Activated T-helper 2 cell treated with anti-CD3 and anti-CD28 coated beads, Interferon-gamma antibody, Interleukin-2, Interleukin-4, amounts not matched to agents 10 μg/mL and 5 μg/mL and 100 μg/mL, durations not matched to agents 14 hours and 24 hours and 36 hours (primary cell): ENCODE results near the gene LIPM. TPM values are rescaled to one million over a fixed set of nuclear protein-coding genes. Genes with fewer than 3 reads are reported as not detected.

Experiments
- DNase-seq: peaks from one replicate; pipeline ENCODE4 v3.0.0; 2021; ENCODE audit warnings: low spot score
- H3K27ac Mint-ChIP-seq: one replicate; pipeline ENCODE4 v1.8.0; 2021; ENCODE audit warnings: mixed read lengths
- H3K27me3 Mint-ChIP-seq: one replicate; pipeline ENCODE4 v1.8.0; 2021; ENCODE audit warnings: low read depth, mixed read lengths
- H3K36me3 Mint-ChIP-seq: one replicate; pipeline ENCODE4 v1.8.0; 2021; ENCODE audit warnings: low read depth, mixed read lengths
- H3K4me1 Mint-ChIP-seq: one replicate; pipeline ENCODE4 v1.8.0; 2021; ENCODE audit warnings: low read depth, mixed read lengths
- H3K4me3 Mint-ChIP-seq: one replicate; pipeline ENCODE4 v1.8.0; 2021; ENCODE audit warnings: low read depth, mild to moderate bottlenecking, moderate library complexity, mixed read lengths
- H3K9me3 Mint-ChIP-seq: one replicate; pipeline ENCODE4 v1.8.0; 2021; ENCODE audit warnings: mixed read lengths
- intact Hi-C: fragments of 100-400 bp; cut with micrococcal nuclease; formaldehyde crosslinking; loops from one replicate; pipeline ENCODE4 v1.15.1; 2023
- total RNA-seq: library from RNA; stranded (reverse); gene quantifications from 2 replicates; pipeline ENCODE4 v1.2.3, GENCODE V29; 2022

LIPM gene
- not detected in 2 replicates for total RNA-seq

GRCh38 chr10:88802523-88803285 lies at the start of gene LIPM:
TSS of gene LIPM (plus strand) at chr10:88802730. CDS start at chr10:88802897, 167 bp downstream.
- intact Hi-C loops, result loop anchor here (10.0 kb wide), 1 partner anchor 238 kb away; no protein-coding TSS in a partner anchor

GRCh38 chr10:88754287-88754686 lies 48.2 kb upstream of the LIPM start:
- H3K4me1 Mint-ChIP-seq, result peaks cover 6% of the 10 kb centered on the region
- H3K27ac Mint-ChIP-seq, result no peak overlapping the region
- no peak overlapping the region for H3K4me3 Mint-ChIP-seq
- peaks cover 43% of the 10 kb centered on the region for H3K27me3 Mint-ChIP-seq
- DNase-seq, result no peak
- H3K9me3 Mint-ChIP-seq, result no peaks in the 10 kb centered on the region
- H3K36me3 Mint-ChIP-seq, result no peaks in the 10 kb centered on the region
- intact Hi-C loops, result loop anchor here (2.0 kb wide), 1 partner anchor 47 kb away; no protein-coding TSS in a partner anchor

More at GRCh38 chr10:88802523-88803285, at the start of gene LIPM:
- peaks cover 27% of the 10 kb centered on the region for H3K27me3 Mint-ChIP-seq
- DNase-seq, result no peak
- H3K4me1 Mint-ChIP-seq, result peaks cover 31% of the 10 kb centered on the region
- no peak within 1 kb of the TSS for H3K4me3 Mint-ChIP-seq
- H3K36me3 Mint-ChIP-seq, result no peaks in the 10 kb centered on the region
- H3K27ac Mint-ChIP-seq, result no peak within 1 kb of the TSS
- no peaks in the 10 kb centered on the region for H3K9me3 Mint-ChIP-seq

GRCh38 chr10:88755753-88756152 lies 46.8 kb upstream of the LIPM start:
- Mint-ChIP-seq H3K27ac (no peak overlapping the region), H3K27me3 (peaks cover 43% of the 10 kb centered on the region), H3K4me1 (peaks cover 10% of the 10 kb centered on the region), H3K9me3 (no peaks in the 10 kb centered on the region), H3K36me3 (no peaks in the 10 kb centered on the region), H3K4me3 (no peak overlapping the region)
- intact Hi-C loops, result loop anchor here (1.0 to 5.0 kb wide), 3 partner anchors 37 to 48 kb away; no protein-coding TSS in a partner anchor
- no peak for DNase-seq

GRCh38 chr10:88756660-88757059 lies 45.9 kb upstream of the LIPM start:
- H3K27ac Mint-ChIP-seq, result no peak overlapping the region
- intact Hi-C loops, result loop anchor here (5.0 kb wide), 1 partner anchor 36 kb away; no protein-coding TSS in a partner anchor
- peaks cover 39% of the 10 kb centered on the region for H3K27me3 Mint-ChIP-seq
- no peaks in the 10 kb centered on the region for H3K36me3 Mint-ChIP-seq
- H3K4me1 Mint-ChIP-seq, result peaks cover 10% of the 10 kb centered on the region
- no peak overlapping the region for H3K4me3 Mint-ChIP-seq
- DNase-seq, result no peak
- no peaks in the 10 kb centered on the region for H3K9me3 Mint-ChIP-seq

- intact Hi-C loops, result loop anchor here (5.0 kb wide), 1 partner anchor 33 kb away; no protein-coding TSS in a partner anchor
- DNase-seq, result no peak
- H3K4me1 Mint-ChIP-seq, result peaks cover 19% of the 10 kb centered on the region
- H3K27me3 Mint-ChIP-seq, result peaks cover 37% of the 10 kb centered on the region
- H3K4me3 Mint-ChIP-seq, result no peak within 1 kb of the TSS
- H3K36me3 Mint-ChIP-seq, result no peaks in the 10 kb centered on the region
- no peaks in the 10 kb centered on the region for H3K9me3 Mint-ChIP-seq
- no peak within 1 kb of the TSS for H3K27ac Mint-ChIP-seq
Measured at GRCh38 chr10:88759366-88760101, 43.0 kb upstream of the LIPM start, which contains the start of gene LIPN. TSS of gene LIPN (plus strand) at chr10:88760020. CDS start at chr10:88761406, 1,386 bp downstream.

- peaks cover 45% of the 10 kb centered on the region for H3K27me3 Mint-ChIP-seq
- no peak for DNase-seq
- intact Hi-C loops, result no loop called here
- no peaks in the 10 kb centered on the region for H3K9me3 Mint-ChIP-seq
- no peak overlapping the region for H3K4me3 Mint-ChIP-seq
- H3K4me1 Mint-ChIP-seq, result peaks cover 14% of the 10 kb centered on the region
- H3K27ac Mint-ChIP-seq, result no peak overlapping the region
- H3K36me3 Mint-ChIP-seq, result no peaks in the 10 kb centered on the region
Measured at GRCh38 chr10:88762906-88763305, 39.6 kb upstream of the LIPM start.

GRCh38 chr10:88763441-88763840 lies 39.1 kb upstream of the LIPM start:
- intact Hi-C loops, result no loop called here
- H3K9me3 Mint-ChIP-seq, result no peaks in the 10 kb centered on the region
- no peak overlapping the region for H3K27ac Mint-ChIP-seq
- H3K4me1 Mint-ChIP-seq, result peaks cover 14% of the 10 kb centered on the region
- no peak for DNase-seq
- H3K36me3 Mint-ChIP-seq, result no peaks in the 10 kb centered on the region
- H3K27me3 Mint-ChIP-seq, result peaks cover 51% of the 10 kb centered on the region
- no peak overlapping the region for H3K4me3 Mint-ChIP-seq

GRCh38 chr10:88764110-88764509 lies 38.4 kb upstream of the LIPM start:
- no peaks in the 10 kb centered on the region for H3K36me3 Mint-ChIP-seq
- no peak overlapping the region for H3K27ac Mint-ChIP-seq
- no peak overlapping the region for H3K4me3 Mint-ChIP-seq
- H3K9me3 Mint-ChIP-seq, result no peaks in the 10 kb centered on the region
- intact Hi-C loops, result no loop called here
- no peak for DNase-seq
- peaks cover 14% of the 10 kb centered on the region for H3K4me1 Mint-ChIP-seq
- peaks cover 53% of the 10 kb centered on the region for H3K27me3 Mint-ChIP-seq

- DNase-seq, result no peak
- Mint-ChIP-seq H3K36me3 (no peaks in the 10 kb centered on the region), H3K9me3 (no peaks in the 10 kb centered on the region), H3K27ac (no peak overlapping the region), H3K4me3 (no peak overlapping the region), H3K27me3 (peaks cover 56% of the 10 kb centered on the region), H3K4me1 (peaks cover 10% of the 10 kb centered on the region)
- intact Hi-C loops, result no loop called here
Measured at GRCh38 chr10:88765816-88766215, 36.7 kb upstream of the LIPM start.

- Mint-ChIP-seq H3K27ac (no peak overlapping the region), H3K4me3 (no peak overlapping the region), H3K27me3 (peaks cover 61% of the 10 kb centered on the region), H3K4me1 (no peaks in the 10 kb centered on the region), H3K9me3 (no peaks in the 10 kb centered on the region), H3K36me3 (no peaks in the 10 kb centered on the region)
- intact Hi-C loops, result no loop called here
- no peak for DNase-seq
Measured at GRCh38 chr10:88769384-88769783, 33.1 kb upstream of the LIPM start.

- H3K27me3 Mint-ChIP-seq, result peaks cover 52% of the 10 kb centered on the region
- no peak for DNase-seq
- intact Hi-C loops, result no loop called here
- H3K27ac Mint-ChIP-seq, result no peak overlapping the region
- H3K9me3 Mint-ChIP-seq, result no peaks in the 10 kb centered on the region
- H3K4me1 Mint-ChIP-seq, result peaks cover 9% of the 10 kb centered on the region
- no peak overlapping the region for H3K4me3 Mint-ChIP-seq
- no peaks in the 10 kb centered on the region for H3K36me3 Mint-ChIP-seq
Measured at GRCh38 chr10:88781206-88781605, 21.3 kb upstream of the LIPM start.

GRCh38 chr10:88782222-88782621 lies 20.3 kb upstream of the LIPM start:
- Mint-ChIP-seq H3K27ac (no peak overlapping the region), H3K27me3 (peaks cover 51% of the 10 kb centered on the region), H3K4me1 (peaks cover 9% of the 10 kb centered on the region), H3K36me3 (no peaks in the 10 kb centered on the region), H3K4me3 (no peak overlapping the region), H3K9me3 (no peaks in the 10 kb centered on the region)
- intact Hi-C loops, result no loop called here
- no peak for DNase-seq

GRCh38 chr10:88783724-88784123 lies 18.8 kb upstream of the LIPM start:
- intact Hi-C loops, result no loop called here
- no peaks in the 10 kb centered on the region for H3K36me3 Mint-ChIP-seq
- H3K4me1 Mint-ChIP-seq, result peaks cover 9% of the 10 kb centered on the region
- no peak overlapping the region for H3K4me3 Mint-ChIP-seq
- no peak overlapping the region for H3K27ac Mint-ChIP-seq
- DNase-seq, result no peak
- H3K9me3 Mint-ChIP-seq, result no peaks in the 10 kb centered on the region
- peaks cover 52% of the 10 kb centered on the region for H3K27me3 Mint-ChIP-seq
